PC-9 (cell line): ENCODE data around the gene TOPBP1. TPM values are rescaled to one million over a fixed set of nuclear protein-coding genes. Genes with fewer than 3 reads are reported as not detected.
"Not testable (repeated sequence)": the region's sequence is repeated elsewhere in the genome, so short reads cannot be mapped to it uniquely, and the experiment has no call there.

Experiments used
- BruUV-seq: library from RNA; stranded (reverse); fragments of 400-500 nt; replicated peaks from 2 replicates; lab custom pipeline; 2021; lab: Mats Ljungman, UMichigan
- CTCF ChIA-PET: fragments of 300-600 bp; sonication (Branson Sonifier 250); formaldehyde crosslinking; loops from one replicate; lab custom pipeline; 2022; ENCODE audit warnings: antibody characterized with exemption; lab: Charles Lee
- POLR2A ChIA-PET: fragments of 300-600 bp; sonication (Branson Sonifier 250); formaldehyde crosslinking; loops from one replicate; lab custom pipeline; 2022; ENCODE audit warnings: antibody characterized with exemption; ENCODE audit not compliant: unreplicated experiment; lab: Charles Lee
- DNase-seq, 2 experiments: peaks; one replicate each; pipeline versions ENCODE4 v3.0.0 to v3.0.0-alpha.2; 2015 to 2022; ENCODE audit warnings: mixed read lengths in 1 of 2
- H2AFZ ChIP-seq: fragments of 200-600 bp; sonication (generic); 2 replicates; pipeline ENCODE4 v1.8.1; 2017; ENCODE audit warnings: antibody characterized with exemption
- H3F3A ChIP-seq: fragments of 200-600 bp; sonication (generic); 2 replicates; pipeline ENCODE4 v1.8.1; 2017; ENCODE audit warnings: antibody characterized with exemption, mild to moderate bottlenecking, low read depth; ENCODE audit not compliant: insufficient read depth
- H3K27ac ChIP-seq: fragments of 200-600 bp; sonication (generic); 2 replicates; pipeline ENCODE4 v1.6.1; 2016; ENCODE audit warnings: mixed run types
- H3K27me3 ChIP-seq: fragments of 200-600 bp; sonication (generic); 2 replicates; pipeline ENCODE4 v1.6.1; 2016; ENCODE audit warnings: low read depth, mixed run types; ENCODE audit not compliant: insufficient read depth
- H3K36me3 ChIP-seq: fragments of 200-600 bp; sonication (generic); 2 replicates; pipeline ENCODE4 v1.6.1; 2016; ENCODE audit warnings: low read depth, mixed run types
- H3K4me1 ChIP-seq: fragments of 200-600 bp; sonication (generic); replicated peaks from 2 replicates; pipeline ENCODE4 v1.6.1; 2016; ENCODE audit warnings: mixed run types; ENCODE audit not compliant: insufficient read depth
- H3K4me2 ChIP-seq: fragments of 200-600 bp; sonication (generic); 2 replicates; pipeline ENCODE4 v1.6.1; 2017; ENCODE audit warnings: mixed run types
- H3K4me3 ChIP-seq: fragments of 200-600 bp; sonication (generic); 2 replicates; pipeline ENCODE4 v1.6.1; 2016; ENCODE audit warnings: mixed run types
- H3K79me2 ChIP-seq: fragments of 200-600 bp; sonication (generic); 2 replicates; pipeline ENCODE4 v1.6.1; 2017; ENCODE audit warnings: low read depth, mixed run types
- H3K9me2 ChIP-seq: fragments of 200-600 bp; sonication (generic); 2 replicates; pipeline ENCODE4 v1.8.1; 2017; ENCODE audit warnings: mild to moderate bottlenecking; ENCODE audit not compliant: insufficient read depth
- H3K9me3 ChIP-seq: fragments of 200-600 bp; sonication (generic); 2 replicates; pipeline ENCODE4 v1.8.1; 2016; ENCODE audit warnings: low read depth; ENCODE audit not compliant: insufficient read depth
- H4K20me1 ChIP-seq: fragments of 200-600 bp; sonication (generic); 2 replicates; pipeline ENCODE4 v1.8.1; 2017; ENCODE audit not compliant: insufficient read depth
- EZH2 ChIP-seq: fragments of 200-600 bp; sonication (generic); IDR thresholded peaks from 2 replicates; pipeline ENCODE4 v1.8.0; 2017; ENCODE audit warnings: antibody characterized with exemption, low read depth
- intact Hi-C: fragments of 100-400 bp; cut with micrococcal nuclease; formaldehyde crosslinking; loops from one replicate; pipeline ENCODE4 v1.10.0; 2022; ENCODE audit not compliant: unreplicated experiment
- total RNA-seq: library from RNA; stranded (reverse); gene quantifications from 2 replicates; pipeline ENCODE4 v1.2.3, GENCODE V29; 2021
- TF ChIP-seq, protein P1 (sequence below): fragments of 200-600 bp; sonication (generic); conservative IDR thresholded peaks from 2 replicates; pipeline ENCODE4 v1.6.1; 2017; ENCODE audit warnings: mixed run types, antibody characterized with exemption, mild to moderate bottlenecking, moderate library complexity

The TOPBP1 gene
- total RNA-seq, 1 experiment from 2014 or later = 52.2 TPM

DNA sequence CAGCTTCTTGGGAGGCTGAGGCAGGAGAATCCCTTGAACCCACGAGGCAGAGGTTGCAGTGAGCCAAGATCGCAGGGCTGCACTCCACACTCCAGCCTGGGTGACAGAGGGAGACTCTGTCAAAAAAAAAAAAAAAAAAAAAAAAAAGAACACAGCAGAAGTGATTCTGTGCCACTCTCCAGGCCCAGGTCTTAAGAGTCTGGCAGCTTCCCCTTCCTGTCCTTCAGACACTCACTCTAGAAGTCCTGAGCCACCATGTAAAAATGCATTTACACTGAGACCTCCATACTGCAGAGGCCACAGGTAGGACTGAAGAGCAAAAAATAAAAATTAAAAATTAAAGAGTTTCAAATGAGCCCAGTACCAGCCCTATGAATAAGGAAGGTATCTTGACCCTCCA lies 100.1 kb downstream of the TOPBP1 start:
- Histone ChIP-seq H3K27ac (no peak overlapping the region), H4K20me1 (no peaks in the 10 kb centered on the region), H3F3A (peaks cover 6% of the 10 kb centered on the region; the same call in 1 of the 2 replicates), H3K27me3 (no peaks in the 10 kb centered on the region), H3K9me2 (no peaks in the 10 kb centered on the region), H3K9me3 (peaks cover 5% of the 10 kb centered on the region), H3K4me2 (no peak overlapping the region), H3K4me1 (peaks cover 6% of the 10 kb centered on the region; the same call in 1 of the 2 replicates), H3K79me2 (no peaks in the 10 kb centered on the region), H3K36me3 (no peaks in the 10 kb centered on the region), H3K4me3 (no peak overlapping the region), H2AFZ (no peak overlapping the region)
- intact Hi-C loops = no loop called here
- no TSS peak for BruUV-seq
- POLR2A ChIA-PET = no interaction called here
- TF ChIP-seq, protein P1, sequence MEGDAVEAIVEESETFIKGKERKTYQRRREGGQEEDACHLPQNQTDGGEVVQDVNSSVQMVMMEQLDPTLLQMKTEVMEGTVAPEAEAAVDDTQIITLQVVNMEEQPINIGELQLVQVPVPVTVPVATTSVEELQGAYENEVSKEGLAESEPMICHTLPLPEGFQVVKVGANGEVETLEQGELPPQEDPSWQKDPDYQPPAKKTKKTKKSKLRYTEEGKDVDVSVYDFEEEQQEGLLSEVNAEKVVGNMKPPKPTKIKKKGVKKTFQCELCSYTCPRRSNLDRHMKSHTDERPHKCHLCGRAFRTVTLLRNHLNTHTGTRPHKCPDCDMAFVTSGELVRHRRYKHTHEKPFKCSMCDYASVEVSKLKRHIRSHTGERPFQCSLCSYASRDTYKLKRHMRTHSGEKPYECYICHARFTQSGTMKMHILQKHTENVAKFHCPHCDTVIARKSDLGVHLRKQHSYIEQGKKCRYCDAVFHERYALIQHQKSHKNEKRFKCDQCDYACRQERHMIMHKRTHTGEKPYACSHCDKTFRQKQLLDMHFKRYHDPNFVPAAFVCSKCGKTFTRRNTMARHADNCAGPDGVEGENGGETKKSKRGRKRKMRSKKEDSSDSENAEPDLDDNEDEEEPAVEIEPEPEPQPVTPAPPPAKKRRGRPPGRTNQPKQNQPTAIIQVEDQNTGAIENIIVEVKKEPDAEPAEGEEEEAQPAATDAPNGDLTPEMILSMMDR = no peak
- TF ChIP-seq EZH2 = no peak
- CTCF ChIA-PET = no interaction called here
- DNase-seq = no peak

DNA sequence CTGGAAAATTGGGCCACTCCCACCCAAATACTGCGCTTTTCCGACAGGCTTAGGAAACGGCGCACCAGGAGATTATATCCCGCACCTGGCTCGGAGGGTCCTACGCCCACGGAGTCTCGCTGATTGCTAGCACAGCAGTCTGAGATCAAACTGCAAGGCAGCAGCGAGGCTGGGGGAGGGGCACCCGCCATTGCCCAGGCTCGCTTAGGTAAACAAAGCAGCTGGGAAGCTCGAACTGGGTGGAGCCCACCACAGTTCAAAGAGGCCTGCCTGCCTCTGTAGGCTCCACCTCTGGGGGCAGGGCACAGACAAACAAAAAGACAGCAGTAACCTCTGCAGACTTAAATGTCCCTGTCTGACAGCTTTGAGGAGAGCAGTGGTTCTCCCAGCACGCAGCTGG lies 110.2 kb downstream of the TOPBP1 start:
- H3K27me3 ChIP-seq, H3K36me3 ChIP-seq, H3K9me2 ChIP-seq, intact Hi-C loops, DNase-seq, H3K4me2 ChIP-seq, H4K20me1 ChIP-seq, CTCF ChIA-PET, H3K4me3 ChIP-seq, H2AFZ ChIP-seq, H3K9me3 ChIP-seq, BruUV-seq, H3K79me2 ChIP-seq, H3F3A ChIP-seq, H3K27ac ChIP-seq: not testable (repeated sequence)
- peaks cover 22% of the 10 kb centered on the region for H3K4me1 ChIP-seq
- POLR2A ChIA-PET = interaction anchor here (0.6 kb wide), 1 partner anchor 11 kb away, joined by 3 read pairs; no protein-coding TSS in a partner anchor

Other genes starting within 250 kb of the TOPBP1 start
- 178 and 193 TPM in 2 replicates for gene CDV3, start 88.3 kb downstream of the TOPBP1 start, total RNA-seq
- 0.18 and 0.24 TPM in 2 replicates for gene TF, start 84.5 kb upstream of the TOPBP1 start, total RNA-seq
- gene SRPRB, start 143.9 kb upstream of the TOPBP1 start, total RNA-seq = 25.5 and 29.8 TPM in 2 replicates
- gene RAB6B, start 233.9 kb upstream of the TOPBP1 start, total RNA-seq = 0.40 and 0.52 TPM in 2 replicates